ENCODE measurements around the gene HES1. TPM values are rescaled to one million over a fixed set of nuclear protein-coding genes. Genes with fewer than 3 reads are reported as not detected.

Gene HES1
- total RNA-seq, 2 donors from 2014 or later, result 0.58 to 4.0 TPM

- Mint-ChIP-seq H3K4me1 (no peaks in the 10 kb centered on the region), H3K27ac (no peak overlapping the region), H3K27me3 (peaks cover 8% of the 10 kb centered on the region), H3K36me3 (ENCODE audit: low read depth) (no peaks in the 10 kb centered on the region), H3K9me3 (no peaks in the 10 kb centered on the region), H3K4me3 (no peak overlapping the region)
- no peak for ATAC-seq (replicated peaks)
These were observed 38.6 kb upstream of the HES1 start for GRCh38 chr3:194097141-194097882.

GRCh38 chr3:194098081-194098842, 37.7 kb upstream of the HES1 start:
- H3K36me3 Mint-ChIP-seq (ENCODE audit: low read depth), result no peaks in the 10 kb centered on the region
- ATAC-seq (replicated peaks), result peak; percentile 53
- peaks cover 12% of the 10 kb centered on the region for H3K27me3 Mint-ChIP-seq
- peaks cover under 1% of the 10 kb centered on the region for H3K4me1 Mint-ChIP-seq
- H3K27ac Mint-ChIP-seq, result no peak overlapping the region
- H3K9me3 Mint-ChIP-seq, result no peaks in the 10 kb centered on the region
- H3K4me3 Mint-ChIP-seq, result peak overlapping the region; percentile 4

DNA sequence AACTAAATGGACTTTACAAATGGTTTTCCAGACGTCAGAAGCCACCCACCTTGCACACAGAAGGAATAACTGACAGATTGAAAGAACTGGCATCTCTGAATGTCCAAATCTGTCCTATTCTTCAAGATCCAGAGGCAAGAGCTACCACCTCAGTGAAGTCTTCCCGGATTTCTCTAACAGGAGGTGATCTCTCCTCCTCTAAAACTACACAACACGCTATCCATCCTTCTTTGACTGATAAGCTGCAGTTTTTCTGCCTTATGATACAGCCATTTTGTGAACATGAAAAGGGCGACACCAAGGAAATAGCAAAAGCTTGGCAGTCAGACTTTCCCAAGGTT, 37.1 kb upstream of the HES1 start:
- no peaks in the 10 kb centered on the region for H3K36me3 Mint-ChIP-seq (ENCODE audit: low read depth)
- peaks cover 6% of the 10 kb centered on the region for H3K4me1 Mint-ChIP-seq
- H3K27ac Mint-ChIP-seq, result no peak overlapping the region
- H3K9me3 Mint-ChIP-seq, result no peaks in the 10 kb centered on the region
- H3K4me3 Mint-ChIP-seq, result peak overlapping the region; percentile 4
- ATAC-seq (replicated peaks), result no peak
- H3K27me3 Mint-ChIP-seq, result peaks cover 12% of the 10 kb centered on the region

DNA sequence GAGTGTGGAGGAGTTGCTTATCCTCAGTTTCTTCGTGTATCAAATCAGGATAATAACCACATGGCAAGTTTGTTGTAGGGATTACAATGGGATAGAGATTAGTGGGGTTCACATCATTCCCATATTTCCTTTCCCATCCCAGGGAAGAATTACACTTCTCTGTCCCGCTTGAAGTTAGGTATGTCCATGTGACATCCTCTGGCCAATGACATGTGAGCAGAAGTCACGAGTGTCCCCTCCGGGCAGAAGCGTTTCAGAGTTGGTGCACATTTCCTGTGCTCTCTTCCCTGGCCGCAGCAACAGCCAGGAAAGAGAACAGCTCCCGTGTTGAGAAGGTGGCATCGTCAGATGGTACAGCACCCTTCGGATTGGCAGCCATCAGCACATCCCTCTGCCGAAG, 36.7 kb upstream of the HES1 start:
- Mint-ChIP-seq H3K4me1 (peaks cover 6% of the 10 kb centered on the region), H3K27ac (no peak overlapping the region), H3K4me3 (peak overlapping the region; percentile 4), H3K36me3 (ENCODE audit: low read depth) (no peaks in the 10 kb centered on the region), H3K27me3 (peaks cover 12% of the 10 kb centered on the region), H3K9me3 (no peaks in the 10 kb centered on the region)
- no peak for ATAC-seq (replicated peaks)

GRCh38 chr3:194100856-194101390, 35.0 kb upstream of the HES1 start:
- Mint-ChIP-seq H3K4me1 (peaks cover 6% of the 10 kb centered on the region), H3K4me3 (no peak overlapping the region), H3K27ac (no peak overlapping the region), H3K27me3 (peaks cover 10% of the 10 kb centered on the region), H3K9me3 (no peaks in the 10 kb centered on the region), H3K36me3 (ENCODE audit: low read depth) (no peaks in the 10 kb centered on the region)
- no peak for ATAC-seq (replicated peaks)

DNA sequence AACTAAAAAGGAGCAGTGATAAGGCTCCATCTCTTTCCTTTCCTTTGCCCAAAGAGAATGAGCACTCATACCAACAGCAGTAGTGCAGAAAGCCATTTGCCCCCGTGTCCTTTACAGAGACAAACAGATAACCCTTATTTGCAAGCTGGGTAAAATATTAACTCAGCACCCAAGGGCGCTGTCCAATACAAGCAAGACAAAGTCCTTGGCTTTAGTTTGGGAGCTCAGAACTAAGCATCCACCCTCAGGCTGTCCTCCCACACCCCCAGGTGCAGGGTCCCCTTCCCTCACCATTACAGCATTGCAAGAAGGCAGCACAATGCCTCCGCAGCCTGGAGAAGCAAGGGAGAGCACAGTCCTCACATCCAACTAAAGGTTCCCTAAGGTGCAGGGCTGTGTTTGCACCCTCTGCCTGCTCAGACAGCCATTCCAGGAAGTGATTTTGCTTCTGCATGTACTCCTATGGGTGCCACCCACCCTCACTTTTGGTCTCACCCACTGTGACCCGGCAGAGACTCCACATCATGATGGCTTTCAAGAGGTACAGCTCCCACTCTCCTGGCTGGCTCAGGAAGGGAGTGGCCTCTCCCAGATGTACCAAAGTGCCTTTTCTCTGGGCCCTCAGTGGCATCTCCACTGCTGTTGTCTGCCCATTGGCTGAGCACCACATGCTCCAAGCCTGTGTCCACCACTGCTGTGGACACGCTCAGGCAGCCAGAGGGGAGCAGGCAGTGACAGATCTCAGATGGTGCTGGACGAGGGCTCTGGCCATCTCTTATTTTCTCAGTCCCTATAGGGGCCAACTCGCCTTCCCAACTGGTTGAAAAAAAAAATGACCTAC, 34.1 kb upstream of the HES1 start:
- Mint-ChIP-seq H3K36me3 (ENCODE audit: low read depth) (no peaks in the 10 kb centered on the region), H3K27me3 (peaks cover 9% of the 10 kb centered on the region), H3K9me3 (no peaks in the 10 kb centered on the region), H3K4me1 (peaks cover 6% of the 10 kb centered on the region), H3K4me3 (no peak overlapping the region), H3K27ac (no peak overlapping the region)
- no peak for ATAC-seq (replicated peaks)

DNA sequence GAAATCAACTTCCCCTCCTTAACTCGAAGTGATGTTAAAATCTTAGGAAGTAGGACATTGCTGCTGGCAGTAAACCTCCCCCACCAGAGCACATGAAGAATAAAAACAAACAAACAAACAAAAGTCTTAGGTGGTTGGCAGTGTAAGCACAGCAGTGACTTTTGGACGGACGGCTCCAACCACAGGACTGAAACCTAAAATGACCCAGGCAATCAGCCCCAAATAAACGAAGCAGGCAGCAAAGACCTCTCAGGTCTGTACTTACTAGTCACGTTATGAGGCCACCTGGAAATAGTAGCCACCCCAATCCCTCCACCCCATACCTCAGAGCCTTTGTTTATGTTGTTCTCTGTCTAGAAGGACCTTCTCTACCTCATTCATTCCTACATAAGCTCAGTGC, 33.5 kb upstream of the HES1 start:
- Mint-ChIP-seq H3K27ac (no peak overlapping the region), H3K27me3 (peaks cover 9% of the 10 kb centered on the region), H3K36me3 (ENCODE audit: low read depth) (no peaks in the 10 kb centered on the region), H3K4me1 (peaks cover 6% of the 10 kb centered on the region), H3K9me3 (no peaks in the 10 kb centered on the region), H3K4me3 (no peak overlapping the region)
- no peak for ATAC-seq (replicated peaks)

DNA sequence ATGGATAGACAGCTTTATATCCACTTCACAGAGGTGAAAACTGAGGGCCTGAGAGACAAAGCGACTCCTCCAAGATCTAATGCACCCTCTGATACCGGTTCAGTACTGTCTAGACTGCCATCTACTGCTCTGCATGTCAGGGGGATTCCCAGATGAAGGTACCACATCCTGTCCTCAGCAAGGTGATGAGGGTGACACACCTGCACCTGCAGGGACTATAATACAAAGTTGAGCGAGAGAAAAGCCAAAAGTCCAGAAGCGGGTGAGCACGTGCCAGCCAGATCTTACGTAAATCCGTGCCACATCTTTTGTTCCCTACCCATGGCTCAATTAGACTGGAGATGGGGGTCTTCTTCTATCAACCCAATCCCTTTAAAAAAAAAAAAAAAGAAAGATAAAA, 32.4 kb upstream of the HES1 start:
- no peak overlapping the region for H3K4me3 Mint-ChIP-seq
- peak; percentile 74 for ATAC-seq (replicated peaks)
- peaks cover 13% of the 10 kb centered on the region for H3K27me3 Mint-ChIP-seq

GRCh38 chr3:194103983-194104751, 31.8 kb upstream of the HES1 start:
- Mint-ChIP-seq H3K36me3 (ENCODE audit: low read depth) (no peaks in the 10 kb centered on the region), H3K4me3 (no peak overlapping the region), H3K27me3 (peaks cover 14% of the 10 kb centered on the region), H3K4me1 (peaks cover 6% of the 10 kb centered on the region), H3K27ac (no peak overlapping the region), H3K9me3 (no peaks in the 10 kb centered on the region)
- ATAC-seq (replicated peaks), result no peak

More for the DNA sequence above, 32.4 kb upstream of the HES1 start:
- H3K4me1 Mint-ChIP-seq, result peaks cover 6% of the 10 kb centered on the region
- no peak overlapping the region for H3K27ac Mint-ChIP-seq
- no peaks in the 10 kb centered on the region for H3K9me3 Mint-ChIP-seq
- H3K36me3 Mint-ChIP-seq (ENCODE audit: low read depth), result no peaks in the 10 kb centered on the region

DNA sequence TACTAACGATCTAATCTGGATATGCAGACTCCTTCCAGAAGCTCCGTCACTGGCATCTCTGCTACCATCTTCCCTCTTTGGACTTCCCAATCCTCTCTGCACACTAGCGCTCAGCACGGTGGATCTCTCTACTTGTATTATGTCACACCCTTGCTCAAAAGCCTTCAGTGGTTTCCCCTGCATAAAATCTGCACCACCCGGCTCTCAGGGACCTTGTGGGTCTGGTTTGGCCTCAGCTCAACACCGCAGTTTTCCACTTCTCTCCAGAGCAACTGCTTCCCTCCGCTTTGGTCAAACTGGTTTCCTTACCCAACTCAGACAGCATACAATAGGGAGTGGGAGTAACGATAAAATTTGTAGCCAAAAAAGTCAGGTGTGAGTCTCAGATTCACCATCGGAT, 30.7 kb upstream of the HES1 start:
- Mint-ChIP-seq H3K27ac (no peak overlapping the region), H3K27me3 (peaks cover 17% of the 10 kb centered on the region), H3K9me3 (no peaks in the 10 kb centered on the region), H3K36me3 (ENCODE audit: low read depth) (no peaks in the 10 kb centered on the region), H3K4me3 (no peak overlapping the region), H3K4me1 (peaks cover 6% of the 10 kb centered on the region)
- no peak for ATAC-seq (replicated peaks)

DNA sequence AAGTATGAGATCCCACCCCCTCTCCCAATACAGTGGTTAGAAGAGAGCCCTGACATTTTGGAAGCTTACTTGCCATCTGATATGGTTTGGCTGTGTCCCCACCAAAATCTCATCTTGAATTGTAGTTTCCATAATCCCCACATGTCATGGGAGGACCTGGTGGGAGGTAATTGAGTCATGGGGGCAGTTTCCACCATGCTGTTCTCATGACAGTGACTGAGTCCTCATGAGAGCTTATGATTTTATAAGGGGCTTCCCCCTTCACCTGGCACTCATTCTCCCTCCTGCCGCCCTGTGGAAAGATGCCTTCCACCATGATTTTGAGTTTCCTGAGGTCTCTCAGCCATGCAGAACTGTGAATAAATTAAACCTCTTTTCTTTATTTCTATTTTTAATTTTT, 28.8 kb upstream of the HES1 start:
- Mint-ChIP-seq H3K27me3 (peaks cover 13% of the 10 kb centered on the region), H3K4me3 (no peak overlapping the region), H3K4me1 (peaks cover 6% of the 10 kb centered on the region), H3K27ac (no peak overlapping the region), H3K36me3 (ENCODE audit: low read depth) (no peaks in the 10 kb centered on the region), H3K9me3 (no peaks in the 10 kb centered on the region)
- peak; percentile 89 for ATAC-seq (replicated peaks)

GRCh38 chr3:194109192-194109863, 26.6 kb upstream of the HES1 start:
- no peaks in the 10 kb centered on the region for H3K9me3 Mint-ChIP-seq
- no peaks in the 10 kb centered on the region for H3K4me1 Mint-ChIP-seq
- H3K36me3 Mint-ChIP-seq (ENCODE audit: low read depth), result no peaks in the 10 kb centered on the region
- no peak overlapping the region for H3K4me3 Mint-ChIP-seq
- peaks cover 9% of the 10 kb centered on the region for H3K27me3 Mint-ChIP-seq
- H3K27ac Mint-ChIP-seq, result no peak overlapping the region
- ATAC-seq (replicated peaks), result no peak

DNA sequence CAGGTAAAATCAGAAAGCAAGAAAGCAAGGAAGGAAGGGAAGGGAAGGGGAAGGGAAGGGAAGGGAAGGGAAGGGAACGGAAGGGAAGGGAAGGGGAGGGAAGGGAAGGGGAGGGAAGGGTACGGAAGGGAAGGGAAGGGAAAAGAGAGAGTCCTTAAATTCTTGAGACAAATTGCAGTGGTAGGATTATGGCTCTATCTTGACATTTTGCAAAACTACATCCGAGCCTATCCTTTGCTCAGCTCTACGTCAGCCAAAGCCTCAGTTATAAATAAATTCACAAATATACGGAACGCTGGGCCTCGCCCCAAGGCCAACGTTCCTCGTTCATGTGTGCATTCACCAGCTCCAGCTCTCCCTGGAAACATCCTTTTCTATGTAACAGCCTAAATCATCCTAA, 25.5 kb upstream of the HES1 start:
- peaks cover 9% of the 10 kb centered on the region for H3K27me3 Mint-ChIP-seq
- no peak overlapping the region for H3K27ac Mint-ChIP-seq
- H3K36me3 Mint-ChIP-seq (ENCODE audit: low read depth), result no peaks in the 10 kb centered on the region
- no peak for ATAC-seq (replicated peaks)
- no peaks in the 10 kb centered on the region for H3K9me3 Mint-ChIP-seq
- H3K4me1 Mint-ChIP-seq, result no peaks in the 10 kb centered on the region
- H3K4me3 Mint-ChIP-seq, result no peak overlapping the region

Data from activated T-helper 17 cell treated with anti-CD3 and anti-CD28 coated beads, Interleukin-2, amount 50 U/mL, for 72 hours (primary cell).